ENCODE measurements around the gene RRP1B.

The RRP1B gene

GRCh38 chr21:43693981-43694380 is 34.6 kb downstream of the RRP1B start:
- Histone ChIP-seq H3K27me3 (ENCODE audit: insufficient read depth, poor library complexity, severe bottlenecking) (no peaks in the 10 kb centered on the region), H3K27ac (replicated peaks) (no peak overlapping the region), H3K4me3 (replicated peaks; ENCODE audit: insufficient read depth, low read length) (no peak overlapping the region)
- TF ChIP-seq SPI1 (IDR thresholded peaks at IDR 0.05; ENCODE audit: borderline replicate concordance, low read depth) (no peak), CTCF (IDR thresholded peaks at IDR 0.05; ENCODE audit: insufficient read depth, low read length) (no peak), GABPA (IDR thresholded peaks at IDR 0.05; ENCODE audit: low read depth) (no peak), POLR2AphosphoS5 (IDR thresholded peaks at IDR 0.05; ENCODE audit: low read depth) (no peak)
- TF ChIP-seq, protein P1, sequence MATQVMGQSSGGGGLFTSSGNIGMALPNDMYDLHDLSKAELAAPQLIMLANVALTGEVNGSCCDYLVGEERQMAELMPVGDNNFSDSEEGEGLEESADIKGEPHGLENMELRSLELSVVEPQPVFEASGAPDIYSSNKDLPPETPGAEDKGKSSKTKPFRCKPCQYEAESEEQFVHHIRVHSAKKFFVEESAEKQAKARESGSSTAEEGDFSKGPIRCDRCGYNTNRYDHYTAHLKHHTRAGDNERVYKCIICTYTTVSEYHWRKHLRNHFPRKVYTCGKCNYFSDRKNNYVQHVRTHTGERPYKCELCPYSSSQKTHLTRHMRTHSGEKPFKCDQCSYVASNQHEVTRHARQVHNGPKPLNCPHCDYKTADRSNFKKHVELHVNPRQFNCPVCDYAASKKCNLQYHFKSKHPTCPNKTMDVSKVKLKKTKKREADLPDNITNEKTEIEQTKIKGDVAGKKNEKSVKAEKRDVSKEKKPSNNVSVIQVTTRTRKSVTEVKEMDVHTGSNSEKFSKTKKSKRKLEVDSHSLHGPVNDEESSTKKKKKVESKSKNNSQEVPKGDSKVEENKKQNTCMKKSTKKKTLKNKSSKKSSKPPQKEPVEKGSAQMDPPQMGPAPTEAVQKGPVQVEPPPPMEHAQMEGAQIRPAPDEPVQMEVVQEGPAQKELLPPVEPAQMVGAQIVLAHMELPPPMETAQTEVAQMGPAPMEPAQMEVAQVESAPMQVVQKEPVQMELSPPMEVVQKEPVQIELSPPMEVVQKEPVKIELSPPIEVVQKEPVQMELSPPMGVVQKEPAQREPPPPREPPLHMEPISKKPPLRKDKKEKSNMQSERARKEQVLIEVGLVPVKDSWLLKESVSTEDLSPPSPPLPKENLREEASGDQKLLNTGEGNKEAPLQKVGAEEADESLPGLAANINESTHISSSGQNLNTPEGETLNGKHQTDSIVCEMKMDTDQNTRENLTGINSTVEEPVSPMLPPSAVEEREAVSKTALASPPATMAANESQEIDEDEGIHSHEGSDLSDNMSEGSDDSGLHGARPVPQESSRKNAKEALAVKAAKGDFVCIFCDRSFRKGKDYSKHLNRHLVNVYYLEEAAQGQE (IDR thresholded peaks at IDR 0.05; ENCODE audit: insufficient replicate concordance, low read depth): no peak
- DNase-seq (ENCODE audit: low read depth in 1 of 2, low spot score in 1 of 2): no peak

DNA sequence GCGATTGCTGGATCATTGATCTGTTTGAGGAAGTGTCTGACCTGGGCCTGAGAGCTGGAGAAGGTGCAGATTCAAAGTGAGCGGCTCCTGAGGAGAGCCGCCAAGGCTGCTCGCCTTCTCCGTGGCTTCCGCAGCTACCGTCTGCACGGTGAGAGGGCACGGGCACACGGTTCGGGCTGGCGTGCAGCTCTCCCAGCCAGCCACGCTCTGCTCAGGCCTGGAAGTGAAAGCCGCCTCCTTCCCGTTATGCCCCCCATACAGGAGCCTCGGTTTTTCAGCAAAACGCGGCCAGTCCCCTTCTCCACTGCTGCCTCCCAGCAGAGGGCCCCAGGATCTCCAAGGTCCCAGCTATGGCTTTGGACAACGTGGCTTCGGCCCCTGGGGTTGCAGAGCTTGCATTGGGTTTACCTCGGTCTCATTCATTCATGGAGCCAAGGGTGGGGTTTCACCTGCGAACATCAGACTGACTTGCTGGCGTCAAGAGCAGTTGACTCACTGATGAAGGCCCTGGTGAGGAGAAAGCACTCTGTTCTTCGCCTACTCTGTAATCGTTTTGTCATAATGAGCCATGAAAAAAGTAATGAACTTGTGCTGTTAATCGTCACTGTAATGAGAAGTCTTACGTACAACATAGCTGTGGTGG is 35.2 kb downstream of the RRP1B start:
- Histone ChIP-seq H3K27me3 (ENCODE audit: insufficient read depth, poor library complexity, severe bottlenecking) (no peaks in the 10 kb centered on the region), H3K4me3 (replicated peaks; ENCODE audit: insufficient read depth, low read length) (no peak overlapping the region), H3K27ac (replicated peaks) (no peak overlapping the region)
- TF ChIP-seq POLR2AphosphoS5 (IDR thresholded peaks at IDR 0.05; ENCODE audit: low read depth) (no peak), SPI1 (IDR thresholded peaks at IDR 0.05; ENCODE audit: borderline replicate concordance, low read depth) (no peak), GABPA (IDR thresholded peaks at IDR 0.05; ENCODE audit: low read depth) (no peak), CTCF (IDR thresholded peaks at IDR 0.05; ENCODE audit: insufficient read depth, low read length) (no peak)
- TF ChIP-seq, protein P1 (IDR thresholded peaks at IDR 0.05; ENCODE audit: insufficient replicate concordance, low read depth): no peak
- DNase-seq (ENCODE audit: low read depth in 1 of 2, low spot score in 1 of 2): no peak

- Histone ChIP-seq H3K27me3 (ENCODE audit: insufficient read depth, poor library complexity, severe bottlenecking) (no peaks in the 10 kb centered on the region), H3K27ac (replicated peaks) (no peak overlapping the region), H3K4me3 (replicated peaks; ENCODE audit: insufficient read depth, low read length) (no peak overlapping the region)
- no peak for TF ChIP-seq POLR2AphosphoS5 (IDR thresholded peaks at IDR 0.05; ENCODE audit: low read depth)
- no peak for TF ChIP-seq GABPA (IDR thresholded peaks at IDR 0.05; ENCODE audit: low read depth)
- no peak for TF ChIP-seq SPI1 (IDR thresholded peaks at IDR 0.05; ENCODE audit: borderline replicate concordance, low read depth)
- TF ChIP-seq, protein P1 (IDR thresholded peaks at IDR 0.05; ENCODE audit: insufficient replicate concordance, low read depth): no peak
- TF ChIP-seq CTCF (IDR thresholded peaks at IDR 0.05; ENCODE audit: insufficient read depth, low read length): no peak
- DNase-seq (ENCODE audit: low read depth in 1 of 2, low spot score in 1 of 2): no peak
Observed at GRCh38 chr21:43696214-43696613, 36.9 kb downstream of the RRP1B start.
